Measurements from ENCODE around the gene ARSK. TPM values are rescaled to one million over a fixed set of nuclear protein-coding genes. Genes with fewer than 3 reads are reported as not detected.

Gene ARSK
- total and polyA plus RNA-seq, 2 of the 4 experiments (the other 2 are of a cell fraction), result 15.1 to 22.0 TPM

DNA sequence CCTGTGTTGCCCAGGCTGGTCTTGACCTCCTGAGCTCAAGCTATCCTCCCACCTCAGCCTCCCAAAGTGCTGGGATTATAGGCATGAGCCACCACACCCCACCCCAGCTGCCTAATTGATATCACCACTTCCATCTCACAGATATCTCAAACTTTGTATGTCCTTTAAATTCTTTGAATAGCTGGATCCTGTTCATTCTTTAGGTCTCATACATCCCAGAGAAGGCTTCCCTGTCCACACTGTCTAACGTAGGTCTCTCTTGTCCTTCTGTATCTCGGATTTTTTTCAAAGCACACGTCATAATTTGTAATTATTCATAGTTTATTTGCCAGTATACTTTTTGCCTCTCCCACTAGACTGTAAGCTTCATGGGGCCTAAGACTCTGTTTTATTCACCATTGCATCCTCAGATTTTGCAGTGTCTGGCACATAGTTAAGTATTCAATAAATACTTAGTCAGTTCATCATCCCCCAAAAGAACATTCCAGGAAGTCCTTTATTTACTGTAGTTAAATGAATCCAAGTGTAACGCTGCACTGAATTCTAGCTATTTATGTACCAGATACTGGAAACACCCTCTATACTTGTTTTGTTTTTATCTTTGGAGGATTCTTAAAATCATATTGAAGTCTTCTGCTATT, 10.5 kb downstream of the ARSK start:
- Histone ChIP-seq H3K9ac (ENCODE audit: low read depth, low read length) (no peak overlapping the region), H2AK5ac (ENCODE audit: low read depth, low read length) (peak overlapping the region; percentile 43; the same call in 1 of the 2 replicates), H3K23ac (ENCODE audit: low read depth, low read length) (peak overlapping the region; percentile 81; the same call in 1 of the 2 replicates), H3K14ac (replicated peaks; ENCODE audit: low read depth, low read length) (peak overlapping the region; percentile 96), H3K4me1 (ENCODE audit: control insufficient read depth, insufficient read depth, low read length) (peaks cover 6% of the 10 kb centered on the region; the same call in 1 of the 2 replicates), H2AFZ (replicated peaks; ENCODE audit: low read length, poor library complexity) (no peak overlapping the region), H3K4ac (ENCODE audit: low read depth, low read length) (peak overlapping the region; percentile 78), H3K56ac (ENCODE audit: extremely low read depth, insufficient read depth, low read length) (peak overlapping the region; percentile 61), H3K27me3 (ENCODE audit: control insufficient read depth, insufficient read depth, low read length) (no peaks in the 10 kb centered on the region), H3K18ac (ENCODE audit: low read depth, low read length) (peak overlapping the region; percentile 87; the same call in 1 of the 2 replicates), H2BK5ac (ENCODE audit: low read depth, low read length, poor library complexity, severe bottlenecking) (peak overlapping the region; percentile 95), H4K20me1 (ENCODE audit: insufficient read depth, low read length) (no peaks in the 10 kb centered on the region), H3K4me2 (ENCODE audit: low read depth, low read length) (peak overlapping the region; percentile 59; the same call in 1 of the 2 replicates), H2BK20ac (ENCODE audit: low read depth, low read length) (peak overlapping the region; percentile 95), H4K8ac (ENCODE audit: low read depth in 2 of 2, low read length in 2 of 2) (peak overlapping the region in 1 of 2 experiments; percentile 87; a peak in 2 of 4 replicates), H3K4me3 (ENCODE audit: insufficient read depth, low read depth, low read length) (no peak overlapping the region), H2BK15ac (ENCODE audit: low read depth, low read length) (peak overlapping the region; percentile 75; the same call in 1 of the 3 replicates), H4K5ac (ENCODE audit: low read depth, low read length) (peak overlapping the region; percentile 18; the same call in 1 of the 2 replicates), H3K36me3 (ENCODE audit: control insufficient read depth, insufficient read depth, low read length) (peaks cover 5% of the 10 kb centered on the region), H3K79me1 (ENCODE audit: low read depth in 1 of 2, low read length in 2 of 2) (peaks cover 25 to 45% of the 10 kb centered on the region in 2 experiments), H3K9me1 (ENCODE audit: insufficient read depth, low read length) (peaks cover 8% of the 10 kb centered on the region; the same call in 1 of the 2 replicates), H2AK9ac (replicated peaks; ENCODE audit: low read depth, low read length, poor library complexity) (no peak overlapping the region), H3K27ac (ENCODE audit: insufficient read depth, low read length) (peak overlapping the region; percentile 71; the same call in 1 of the 2 replicates), H2BK120ac (ENCODE audit: low read depth, low read length) (peak overlapping the region; percentile 87), H4K91ac (ENCODE audit: insufficient read depth, low read depth, low read length) (peak overlapping the region; percentile 46), H3K9me3 (ENCODE audit: control insufficient read depth, insufficient read depth, low read length) (no peaks in the 10 kb centered on the region)
- peak; percentile 94 for ATAC-seq (ENCODE audit: low read depth)
- no TSS peak for BruUV-seq (replicated peaks)
- ChIA-PET CTCF (interaction anchor here (0.6 kb wide), 1 partner anchor 190 kb away, joined by 3 read pairs; no protein-coding TSS in a partner anchor), POLR2A (ENCODE audit: unreplicated experiment) (no interaction called here)
- no CpG with 5 or more reads among the region's 4 CpGs for WGBS, 2 experiments (ENCODE audit: extremely low coverage in 2 of 2, insufficient read length in 1 of 2)
- TF ChIP-seq, protein P1, sequence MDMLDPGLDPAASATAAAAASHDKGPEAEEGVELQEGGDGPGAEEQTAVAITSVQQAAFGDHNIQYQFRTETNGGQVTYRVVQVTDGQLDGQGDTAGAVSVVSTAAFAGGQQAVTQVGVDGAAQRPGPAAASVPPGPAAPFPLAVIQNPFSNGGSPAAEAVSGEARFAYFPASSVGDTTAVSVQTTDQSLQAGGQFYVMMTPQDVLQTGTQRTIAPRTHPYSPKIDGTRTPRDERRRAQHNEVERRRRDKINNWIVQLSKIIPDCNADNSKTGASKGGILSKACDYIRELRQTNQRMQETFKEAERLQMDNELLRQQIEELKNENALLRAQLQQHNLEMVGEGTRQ (IDR thresholded peaks at IDR 0.05; ENCODE audit: low read depth, low read length), result no peak
- no peak for TF ChIP-seq MAFK (IDR thresholded peaks at IDR 0.05; ENCODE audit: low read depth, low read length)
- no peak for TF ChIP-seq CHD1 (IDR thresholded peaks at IDR 0.05; ENCODE audit: low read depth, low read length)
- TF ChIP-seq BHLHE40 (IDR thresholded peaks at IDR 0.05; ENCODE audit: low read depth, low read length), result no peak
- in situ Hi-C loops (cut with MboI; ENCODE audit: low sequenced_read_pairs) (no loop called here), dilution Hi-C loops (cut with HindIII; ENCODE audit: low sequenced_read_pairs, unreplicated experiment) (no loop called here), intact Hi-C loops (cut with micrococcal nuclease) (no loop called here)
- DNase-seq, result peak; percentile 52
